Endothelial cell (in vitro differentiated cells): ENCODE measurements around the gene ZNF431. TPM values are rescaled to one million over a fixed set of nuclear protein-coding genes. Genes with fewer than 3 reads are reported as not detected.
"Not testable (repeated sequence)": the region's sequence is repeated elsewhere in the genome, so short reads cannot be mapped to it uniquely, and the experiment has no call there.

Experiments used
- DNase-seq: peaks from one replicate; pipeline ENCODE4 v3.0.0; 2021; ENCODE audit warnings: low spot score
- H3K27ac Mint-ChIP-seq: one replicate; pipeline ENCODE4 v1.8.0; 2021; ENCODE audit warnings: mixed read lengths, inconsistent platforms; ENCODE audit not compliant: unreplicated experiment
- H3K27me3 Mint-ChIP-seq: one replicate; pipeline ENCODE4 v1.8.0; 2021; ENCODE audit warnings: mild to moderate bottlenecking, moderate library complexity, mixed read lengths, inconsistent platforms; ENCODE audit not compliant: unreplicated experiment
- H3K36me3 Mint-ChIP-seq: one replicate; pipeline ENCODE4 v1.8.0; 2021; ENCODE audit warnings: mild to moderate bottlenecking, low read depth, mixed read lengths, inconsistent platforms; ENCODE audit not compliant: unreplicated experiment
- H3K4me1 Mint-ChIP-seq: one replicate; pipeline ENCODE4 v1.8.0; 2021; ENCODE audit warnings: mild to moderate bottlenecking, mixed read lengths, inconsistent platforms; ENCODE audit not compliant: unreplicated experiment
- H3K4me3 Mint-ChIP-seq: one replicate; pipeline ENCODE4 v1.8.0; 2021; ENCODE audit warnings: mild to moderate bottlenecking, mixed read lengths, inconsistent platforms; ENCODE audit not compliant: unreplicated experiment
- H3K9me3 Mint-ChIP-seq: one replicate; pipeline ENCODE4 v1.8.0; 2021; ENCODE audit warnings: mixed read lengths, inconsistent platforms; ENCODE audit not compliant: unreplicated experiment
- CTCF ChIP-seq: fragments of 200-600 bp; sonication (generic); IDR thresholded peaks from one replicate; pipeline ENCODE4 v1.5.0; 2021; ENCODE audit warnings: antibody characterized with exemption; ENCODE audit not compliant: unreplicated experiment
- total RNA-seq: library from RNA; stranded (reverse); fragmentation: NEBNext Ultra II Directional; extraction: Animal tissue kit (Norgen Biotek cat#: 25700); gene quantifications from one replicate; pipeline ENCODE4 v1.2.1, GENCODE V29; 2021; ENCODE audit not compliant: unreplicated experiment

The ZNF431 gene
- total RNA-seq, 1 donor from 2014 or later: 20.1 TPM

- no peak for DNase-seq
- peaks cover 4% of the 10 kb centered on the region for H3K27me3 Mint-ChIP-seq
- H3K4me1 Mint-ChIP-seq: no peaks in the 10 kb centered on the region
- peaks cover 22% of the 10 kb centered on the region for H3K9me3 Mint-ChIP-seq
- no peak overlapping the region for H3K27ac Mint-ChIP-seq
- no peak for TF ChIP-seq CTCF
- H3K36me3 Mint-ChIP-seq: peaks cover 14% of the 10 kb centered on the region
- no peak overlapping the region for H3K4me3 Mint-ChIP-seq
These were observed 68.3 kb downstream of the ZNF431 start for GRCh38 chr19:21210037-21210621.

- no peaks in the 10 kb centered on the region for H3K27me3 Mint-ChIP-seq
- DNase-seq: no peak
- TF ChIP-seq CTCF: no peak
- no peaks in the 10 kb centered on the region for H3K9me3 Mint-ChIP-seq
- H3K36me3 Mint-ChIP-seq: no peaks in the 10 kb centered on the region
- H3K4me3 Mint-ChIP-seq: no peak overlapping the region
- H3K4me1 Mint-ChIP-seq: no peaks in the 10 kb centered on the region
- no peak overlapping the region for H3K27ac Mint-ChIP-seq
These were observed 79.9 kb downstream of the ZNF431 start for GRCh38 chr19:21221693-21222092.

- not testable (repeated sequence) for H3K27me3 Mint-ChIP-seq, DNase-seq, H3K4me3 Mint-ChIP-seq, H3K27ac Mint-ChIP-seq, H3K4me1 Mint-ChIP-seq
- peaks cover 20% of the 10 kb centered on the region for H3K36me3 Mint-ChIP-seq
- peaks cover 23% of the 10 kb centered on the region for H3K9me3 Mint-ChIP-seq
These were observed 88.1 kb downstream of the ZNF431 start for GRCh38 chr19:21229938-21230337.

- Mint-ChIP-seq H3K9me3 (peaks cover 23% of the 10 kb centered on the region), H3K36me3 (peaks cover 20% of the 10 kb centered on the region), H3K4me3 (no peak overlapping the region), H3K4me1 (no peaks in the 10 kb centered on the region), H3K27ac (no peak overlapping the region), H3K27me3 (no peaks in the 10 kb centered on the region)
- TF ChIP-seq CTCF: no peak
- no peak for DNase-seq
These were observed 91.9 kb downstream of the ZNF431 start for GRCh38 chr19:21233691-21234090.

- not testable (repeated sequence) for H3K4me3 Mint-ChIP-seq, H3K27me3 Mint-ChIP-seq, DNase-seq, H3K4me1 Mint-ChIP-seq, H3K36me3 Mint-ChIP-seq, H3K27ac Mint-ChIP-seq, H3K9me3 Mint-ChIP-seq
These were observed 94.9 kb downstream of the ZNF431 start for GRCh38 chr19:21236751-21237150.

- peaks cover 3% of the 10 kb centered on the region for H3K36me3 Mint-ChIP-seq
- TF ChIP-seq CTCF: no peak
- H3K4me1 Mint-ChIP-seq: no peaks in the 10 kb centered on the region
These were observed 96.8 kb downstream of the ZNF431 start for GRCh38 chr19:21238670-21239069.

More at GRCh38 chr19:21238670-21239069, 96.8 kb downstream of the ZNF431 start:
- no peak overlapping the region for H3K27ac Mint-ChIP-seq
- DNase-seq: no peak
- no peaks in the 10 kb centered on the region for H3K27me3 Mint-ChIP-seq
- H3K9me3 Mint-ChIP-seq: peaks cover 8% of the 10 kb centered on the region
- no peak overlapping the region for H3K4me3 Mint-ChIP-seq

Other genes with a start within 250 kb of the ZNF431 start
- 19.8 TPM for gene ZNF85, start 218.8 kb upstream of the ZNF431 start, total RNA-seq
- 11.5 TPM for gene ZNF430, start 121.4 kb upstream of the ZNF431 start, total RNA-seq
- gene ZNF714, start 59.8 kb upstream of the ZNF431 start, total RNA-seq: 16.8 TPM
- 25.0 TPM for gene ZNF708, start 187.4 kb downstream of the ZNF431 start, total RNA-seq
- gene ZNF738, start 217.0 kb downstream of the ZNF431 start, total RNA-seq: 24.0 TPM